NOMO-1 (cell line): ENCODE results near the gene MARCHF11.

ENCODE experiments used
- DNase-seq, 2 experiments: peaks; one replicate each; lab custom pipeline; 2025; ENCODE audit not compliant: unreplicated experiment in 2 of 2; lab: John Stamatoyannopoulos, UW

MARCHF11 gene

GRCh38 chr5:16064135-16064893 lies 115.3 kb downstream of the MARCHF11 start:
- DNase-seq: no peak

GRCh38 chr5:16061163-16061562 lies 118.4 kb downstream of the MARCHF11 start:
- no peak for DNase-seq

- no peak for DNase-seq
Observed at GRCh38 chr5:16057277-16057676, 122.3 kb downstream of the MARCHF11 start.

GRCh38 chr5:16051246-16051755 lies 128.3 kb downstream of the MARCHF11 start:
- no peak for DNase-seq

GRCh38 chr5:16050414-16050813 lies 129.2 kb downstream of the MARCHF11 start:
- DNase-seq: no peak

GRCh38 chr5:16049761-16050160 lies 129.8 kb downstream of the MARCHF11 start:
- DNase-seq: no peak

GRCh38 chr5:16048132-16048531 lies 131.5 kb downstream of the MARCHF11 start:
- no peak for DNase-seq

GRCh38 chr5:16043349-16043965 lies 136.1 kb downstream of the MARCHF11 start:
- DNase-seq: no peak

- no peak for DNase-seq
Observed at GRCh38 chr5:16037121-16037845, 142.3 kb downstream of the MARCHF11 start.

- DNase-seq: no peak
Observed at GRCh38 chr5:16034319-16035001, 145.1 kb downstream of the MARCHF11 start.

GRCh38 chr5:16033187-16033925 lies 146.2 kb downstream of the MARCHF11 start:
- DNase-seq: no peak

- no peak for DNase-seq
Observed at GRCh38 chr5:16028708-16029107, 150.9 kb downstream of the MARCHF11 start.

- no peak for DNase-seq
Observed at GRCh38 chr5:16025681-16026080, 153.9 kb downstream of the MARCHF11 start.

- DNase-seq: no peak
Observed at GRCh38 chr5:16018970-16019369, 160.6 kb downstream of the MARCHF11 start.

- no peak for DNase-seq
Observed at GRCh38 chr5:16017720-16018119, 161.9 kb downstream of the MARCHF11 start.
